HG02943 (cell line): ENCODE results near the gene MTHFSD.

Experiments
- ATAC-seq: cut with Tn5 transposase; IDR thresholded peaks from one replicate; pipeline ENCODE4 v1.9.1; 2021; ENCODE audit warnings: mild to moderate bottlenecking, low read depth, moderate library complexity; ENCODE audit not compliant: unreplicated experiment

Gene MTHFSD

GRCh38 chr16:86492961-86493629 is 61.9 kb downstream of the MTHFSD start:
- ATAC-seq = no peak

GRCh38 chr16:86492267-86492960 is 62.6 kb downstream of the MTHFSD start:
- ATAC-seq = no peak

DNA sequence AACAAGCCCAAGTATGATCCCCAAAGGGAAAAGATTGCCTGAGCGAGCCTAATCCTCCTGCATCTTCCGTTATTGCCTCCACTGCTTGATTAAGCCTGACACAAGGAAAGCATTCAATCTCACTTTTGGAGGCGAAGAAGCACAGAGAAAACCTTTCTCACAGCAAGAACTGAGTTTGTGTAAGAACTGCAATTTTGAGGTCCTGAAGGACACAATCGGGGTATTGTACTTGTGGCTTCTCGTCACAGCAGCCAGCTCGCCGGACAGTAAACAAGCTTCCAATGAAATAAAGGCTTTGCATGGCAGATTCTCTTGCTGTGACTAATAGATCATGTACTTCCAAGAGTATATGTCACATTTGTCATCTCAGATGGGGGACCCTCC is 63.4 kb downstream of the MTHFSD start:
- ATAC-seq = no peak

DNA sequence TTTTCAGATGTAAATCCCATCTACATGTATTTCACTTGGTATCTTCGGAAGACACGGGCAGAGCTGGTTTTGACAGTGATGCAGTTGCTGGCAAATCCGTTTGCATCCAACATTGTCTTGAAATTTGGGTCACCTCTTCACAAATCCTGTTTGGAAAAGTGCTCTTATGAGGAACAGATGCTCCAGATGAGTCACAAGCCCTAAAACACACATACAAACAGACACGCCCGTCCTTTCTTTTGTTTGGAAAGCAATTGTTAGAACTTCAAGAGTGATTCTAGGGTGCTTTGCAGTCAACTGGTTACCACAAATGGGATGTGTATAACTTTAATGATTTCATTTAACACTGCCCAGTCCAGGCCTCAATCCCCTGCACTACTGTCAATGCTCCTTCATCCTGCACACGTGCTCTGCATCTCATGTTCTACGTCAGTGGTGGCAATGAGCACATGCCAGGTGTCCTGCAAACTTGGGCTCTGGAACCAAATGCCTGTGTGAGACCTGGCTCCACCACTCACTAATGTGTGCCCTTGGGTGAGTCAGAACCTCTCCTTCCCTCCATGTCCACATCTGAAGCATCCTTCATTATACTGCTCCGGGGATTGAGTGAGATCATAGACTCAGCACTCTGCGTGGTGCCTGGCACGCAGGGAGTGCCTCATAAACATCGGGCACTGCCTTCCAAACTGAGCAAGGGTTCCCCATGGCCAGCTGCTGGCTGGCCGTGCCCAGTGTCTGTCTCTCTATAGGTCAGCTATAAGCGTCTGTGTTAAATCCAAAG is 64.0 kb downstream of the MTHFSD start:
- ATAC-seq = no peak

GRCh38 chr16:86485746-86486145 is 69.3 kb downstream of the MTHFSD start:
- no peak for ATAC-seq

- ATAC-seq = no peak
Observed at GRCh38 chr16:86484240-86484639, 70.8 kb downstream of the MTHFSD start.

DNA sequence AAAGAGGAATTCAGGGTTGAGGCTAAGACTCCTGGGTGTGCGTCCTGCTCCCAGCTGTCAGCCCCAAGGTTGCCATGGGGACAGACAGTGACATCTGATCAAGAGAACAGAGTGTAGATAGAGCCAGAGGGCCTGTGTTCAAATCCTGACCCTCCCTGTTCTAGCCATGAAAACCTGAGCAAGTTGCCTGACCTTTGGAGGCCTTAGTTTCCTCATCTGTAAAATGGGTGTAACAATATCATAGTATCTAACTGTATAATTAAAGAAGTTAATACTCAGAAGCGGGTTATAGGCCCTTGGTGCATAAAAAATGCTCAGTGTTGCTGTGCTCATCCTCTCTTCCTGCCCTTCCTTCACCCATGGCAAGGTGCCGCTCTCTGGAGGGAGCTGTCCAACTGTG is 73.4 kb downstream of the MTHFSD start:
- no peak for ATAC-seq

- no peak for ATAC-seq
Observed at GRCh38 chr16:86480444-86480843, 74.6 kb downstream of the MTHFSD start.
